HCT116 (cell line): ENCODE results near the gene R3HDM4. TPM values are rescaled to one million over a fixed set of nuclear protein-coding genes. Genes with fewer than 3 reads are reported as not detected.

Experiments used
- ATAC-seq: fragments of 200-7000 bp; cut with Tn5 transposase; 2 replicates; pipeline ENCODE4 v1.9.1; 2020; ENCODE audit warnings: mild to moderate bottlenecking, moderate library complexity
- BruUV-seq: library from RNA; stranded (reverse); fragments of 400-500 nt; replicated peaks from 2 replicates; lab custom pipeline; 2021; lab: Mats Ljungman, UMichigan
- CTCF ChIA-PET: fragments of 300-600 bp; sonication (Branson Sonifier 250); formaldehyde crosslinking; loops from one replicate; lab custom pipeline; 2021; ENCODE audit warnings: antibody characterized with exemption; lab: Charles Lee
- POLR2A ChIA-PET: fragments of 300-600, 350-600 bp; sonication (Branson Sonifier 250); formaldehyde crosslinking; loops from one replicate; lab custom pipeline; 2021; ENCODE audit warnings: antibody characterized with exemption; lab: Charles Lee
- RAD21 ChIA-PET, 2 experiments: fragments of 300-600 bp; sonication (Branson Sonifier 250); formaldehyde crosslinking; loops; one replicate each; lab custom pipeline; 2023; ENCODE audit warnings: low total read pairs in 2 of 2; ENCODE audit not compliant: uncharacterized antibody in 2 of 2, unreplicated experiment in 2 of 2, low non-redundant PET in 1 of 2; lab: Charles Lee
- DNase-seq: peaks from one replicate; pipeline ENCODE4 v3.0.0-alpha.2; 2010; ENCODE audit warnings: low read depth, low spot score
- H2AFZ ChIP-seq: fragments of 200-600 bp; shearing (Covaris generic), sonication (generic); 2 replicates; pipeline ENCODE4 v1.6.1; 2017; ENCODE audit warnings: low read depth, mixed run types, mixed read lengths, antibody characterized with exemption, low read length; ENCODE audit not compliant: poor library complexity, severe bottlenecking
- H3K27ac ChIP-seq: 2 replicates; pipeline ENCODE4 v1.5.1; 2012; ENCODE audit warnings: low read depth, low read length
- H3K27me3 ChIP-seq: fragments of 200-600 bp; sonication (generic); 2 replicates; pipeline ENCODE4 v1.6.1; 2016; ENCODE audit warnings: mixed run types, low read length, mixed read lengths; ENCODE audit not compliant: insufficient read depth
- H3K36me3 ChIP-seq, 2 experiments: fragments of 200-500 bp in 1 of 2; fragments of 200-600 bp in 1 of 2; sonication (Bioruptor generic) in 1 of 2; sonication (generic) in 1 of 2; 2 replicates each; pipeline versions ENCODE4 v1.5.1 to v1.6.1; 2014 to 2016; ENCODE audit warnings: low read length in 2 of 2, inconsistent platforms in 1 of 2, mixed read lengths in 1 of 2, mixed run types in 1 of 2; ENCODE audit not compliant: insufficient read depth in 2 of 2, control insufficient read depth in 1 of 2
- H3K4me1 ChIP-seq, 2 experiments: fragments of 200-600 bp in 1 of 2; sonication (generic) in 1 of 2; 2 replicates each; pipeline versions ENCODE4 v1.5.1 to v1.6.1; 2012 to 2017; ENCODE audit warnings: low read length in 2 of 2, inconsistent platforms in 1 of 2, mild to moderate bottlenecking in 1 of 2, mixed read lengths in 1 of 2, mixed run types in 1 of 2, moderate library complexity in 1 of 2; ENCODE audit not compliant: insufficient read depth in 2 of 2, control insufficient read depth in 1 of 2
- H3K4me2 ChIP-seq: fragments of 200-600 bp; sonication (generic); 2 replicates; pipeline ENCODE4 v1.6.1; 2017; ENCODE audit warnings: mixed run types, low read length, mixed read lengths
- H3K4me3 ChIP-seq, 2 experiments: fragments of 200-600 bp in 1 of 2; sonication (generic) in 1 of 2; replicated peaks in 1 of 2; 2 replicates each; pipeline ENCODE4 v1.5.1; 2011 to 2016; ENCODE audit warnings: low read length in 2 of 2, control low read depth in 1 of 2, low read depth in 1 of 2, mild to moderate bottlenecking in 1 of 2, mixed read lengths in 1 of 2, mixed run types in 1 of 2
- H3K79me2 ChIP-seq: fragments of 200-600 bp; sonication (generic); 2 replicates; pipeline ENCODE4 v1.6.1; 2017; ENCODE audit warnings: mild to moderate bottlenecking, mixed run types, low read length, moderate library complexity, mixed read lengths; ENCODE audit not compliant: insufficient read depth
- H3K9ac ChIP-seq: fragments of 200-600 bp; sonication (generic); 2 replicates; pipeline ENCODE4 v1.6.1; 2016; ENCODE audit warnings: low read length, mixed read lengths
- H3K9me2 ChIP-seq: fragments of 200-600 bp; sonication (generic), shearing (Covaris generic); 2 replicates; pipeline ENCODE4 v1.6.1; 2017; ENCODE audit warnings: mixed run types, mild to moderate bottlenecking, moderate library complexity; ENCODE audit not compliant: insufficient read depth
- H3K9me3 ChIP-seq, 2 experiments: fragments of 200-500 bp in 1 of 2; fragments of 200-600 bp in 1 of 2; sonication (Bioruptor generic) in 1 of 2; sonication (generic) in 1 of 2; 2 replicates each; pipeline ENCODE4 v1.6.1; 2014 to 2017; ENCODE audit warnings: low read length in 2 of 2, mixed read lengths in 2 of 2, inconsistent platforms in 1 of 2, low read depth in 1 of 2, mild to moderate bottlenecking in 1 of 2, mixed run types in 1 of 2, moderate library complexity in 1 of 2; ENCODE audit not compliant: control insufficient read depth in 1 of 2, insufficient read depth in 1 of 2
- H4K20me1 ChIP-seq: fragments of 200-600 bp; sonication (generic), shearing (Covaris generic); 2 replicates; pipeline ENCODE4 v1.6.1; 2017; ENCODE audit warnings: mixed run types, mild to moderate bottlenecking, moderate library complexity; ENCODE audit not compliant: insufficient read depth
- ATF3 ChIP-seq: IDR thresholded peaks from 2 replicates; pipeline ENCODE4 v1.6.1; 2012
- CTCF ChIP-seq, 3 experiments: fragments of 200-600 bp in 1 of 3; sonication (generic) in 1 of 3; IDR thresholded peaks in 2 of 3; conservative IDR thresholded peaks in 1 of 3; 2 replicates each; pipeline ENCODE4 v1.5.1; 2012 to 2017; ENCODE audit warnings: low read depth in 2 of 3, low read length in 2 of 3, antibody characterized with exemption in 1 of 3, borderline replicate concordance in 1 of 3, control low read depth in 1 of 3, mild to moderate bottlenecking in 1 of 3, mixed read lengths in 1 of 3, mixed run types in 1 of 3, moderate library complexity in 1 of 3; ENCODE audit not compliant: insufficient read depth in 1 of 3
- EGR1 ChIP-seq: IDR thresholded peaks from 2 replicates; pipeline ENCODE4 v1.6.1; 2012; ENCODE audit warnings: low read depth
- EZH2phosphoT487 ChIP-seq: fragments of 200-600 bp; IDR thresholded peaks from 2 replicates; pipeline ENCODE4 v1.6.1; 2018; ENCODE audit warnings: antibody characterized with exemption, borderline replicate concordance
- FOSL1 ChIP-seq: IDR thresholded peaks from 2 replicates; pipeline ENCODE4 v1.6.1; 2012; ENCODE audit warnings: low read depth
- JUND ChIP-seq: IDR thresholded peaks from 2 replicates; pipeline ENCODE4 v1.6.1; 2012
- POLR2A ChIP-seq: IDR thresholded peaks from 2 replicates; pipeline ENCODE4 v1.7.0; 2011; ENCODE audit warnings: borderline replicate concordance; ENCODE audit not compliant: insufficient read depth, insufficient read length; ENCODE audit errors: extremely low read depth
- REST ChIP-seq: IDR thresholded peaks from 2 replicates; pipeline ENCODE4 v1.6.1; 2012; ENCODE audit warnings: low read depth
- SP1 ChIP-seq: IDR thresholded peaks from 2 replicates; pipeline ENCODE4 v1.6.1; 2012; ENCODE audit warnings: low read depth
- TCF7L2 ChIP-seq: IDR thresholded peaks from 2 replicates; pipeline ENCODE4 v1.7.0; 2011; ENCODE audit warnings: borderline replicate concordance, inconsistent platforms; ENCODE audit not compliant: insufficient read depth, insufficient read length; ENCODE audit errors: extremely low read depth
- YY1 ChIP-seq: IDR thresholded peaks from 2 replicates; pipeline ENCODE4 v1.6.1; 2011; ENCODE audit warnings: low read length, low read depth, moderate library complexity, mild to moderate bottlenecking; ENCODE audit not compliant: insufficient replicate concordance; ENCODE audit errors: extremely low read depth
- ZNF274 ChIP-seq: fragments of 200-500 bp; sonication (Bioruptor generic); IDR thresholded peaks from 2 replicates; pipeline ENCODE4 v1.6.1; 2014; ENCODE audit warnings: mild to moderate bottlenecking, low read depth, low read length, inconsistent platforms
- intact Hi-C: fragments of 100-400 bp; cut with micrococcal nuclease; formaldehyde crosslinking; loops from 2 replicates; pipeline ENCODE4 v1.10.0; 2022
- total RNA-seq: library from RNA; stranded (reverse); gene quantifications from one replicate; pipeline ENCODE4 v1.2.1, GENCODE V29; 2021; ENCODE audit not compliant: unreplicated experiment

Gene R3HDM4
- total RNA-seq, 1 experiment from 2014 or later: 92.3 TPM

GRCh38 chr19:904545-904944 lies 8.5 kb downstream of the R3HDM4 start:
- H3K4me1 ChIP-seq: peaks cover 15 to 32% of the 10 kb centered on the region in 2 experiments
- CTCF ChIA-PET: interaction anchor here (1.3 kb wide), 1 partner anchor 394 kb away, joined by 3 read pairs; no protein-coding TSS in a partner anchor
- TF ChIP-seq SP1 (no peak), JUND (no peak), TCF7L2 (no peak), EGR1 (no peak)
- TF ChIP-seq, all 23 proteins: peak for 0
- Histone ChIP-seq H3K9me2 (no peaks in the 10 kb centered on the region), H3K4me2 (no peak overlapping the region), H3K9ac (no peak overlapping the region), H3K27me3 (no peaks in the 10 kb centered on the region), H3K36me3 (peaks cover 0 to under 1% of the 10 kb centered on the region in 2 experiments; a peak in 2 of 4 replicates), H3K27ac (no peak overlapping the region), H3K79me2 (peaks cover 53% of the 10 kb centered on the region), H3K4me3 (no peak overlapping the region), H3K9me3 (no peaks in the 10 kb centered on the region), H4K20me1 (peaks cover 4% of the 10 kb centered on the region; the same call in 1 of the 2 replicates), H2AFZ (no peak overlapping the region)
- POLR2A ChIA-PET: no interaction called here
- no peak for ATAC-seq
- DNase-seq: no peak
- RAD21 ChIA-PET: no interaction called here
- BruUV-seq: no TSS peak
- intact Hi-C loops: no loop called here

GRCh38 chr19:903266-903797 lies 9.7 kb downstream of the R3HDM4 start:
- Histone ChIP-seq H4K20me1 (no peaks in the 10 kb centered on the region), H3K36me3 (peaks cover 5 to 6% of the 10 kb centered on the region in 2 experiments; a peak in 3 of 4 replicates), H3K4me1 (peaks cover 6 to 20% of the 10 kb centered on the region in 2 experiments; a peak in 3 of 4 replicates), H3K4me3 (no peak overlapping the region), H3K79me2 (peaks cover 45% of the 10 kb centered on the region), H3K27ac (no peak overlapping the region; the same call in 1 of the 2 replicates), H3K9ac (no peak overlapping the region), H3K9me3 (no peaks in the 10 kb centered on the region), H3K4me2 (no peak overlapping the region), H3K27me3 (no peaks in the 10 kb centered on the region), H3K9me2 (no peaks in the 10 kb centered on the region), H2AFZ (no peak overlapping the region)
- RAD21 ChIA-PET: no interaction called here
- DNase-seq (no peak), ATAC-seq (no peak)
- BruUV-seq: no TSS peak
- intact Hi-C loops: no loop called here
- POLR2A ChIA-PET: no interaction called here
- TF ChIP-seq ATF3 (no peak), CTCF (IDR thresholded peaks at IDR 0.05 in 2 of 3, conservative IDR thresholded peaks at IDR 0.05 in 1 of 3; ENCODE audit: borderline replicate concordance in 1 of 3, insufficient read depth in 1 of 3, low read depth in 2 of 3, low read length in 2 of 3) (no peak), EZH2phosphoT487 (no peak), REST (no peak), ZNF274 (no peak), FOSL1 (no peak), YY1 (no peak), POLR2A (no peak), EGR1 (no peak)
- CTCF ChIA-PET: interaction anchor here (1.3 kb wide), 1 partner anchor 393 kb away, joined by 3 read pairs; no protein-coding TSS in a partner anchor
